ENCODE measurements around the gene EPN1. TPM values are rescaled to one million over a fixed set of nuclear protein-coding genes. Genes with fewer than 3 reads are reported as not detected.

Gene EPN1
- total and polyA plus RNA-seq, 2 experiments from 2014 or later, result 47.1 to 223 TPM

GRCh38 chr19:55681131-55682092, 6.4 kb downstream of the EPN1 start:
- Histone ChIP-seq H3F3A (replicated peaks; ENCODE audit: low read depth) (no peaks in the 10 kb centered on the region), H2AFZ (no peak overlapping the region), H3K79me2 (replicated peaks; ENCODE audit: insufficient read depth) (peaks cover 53% of the 10 kb centered on the region), H4K20me1 (replicated peaks; ENCODE audit: insufficient read depth) (peaks cover 30% of the 10 kb centered on the region), H3K4me2 (no peak overlapping the region), H3K27ac (ENCODE audit: low read depth) (no peak overlapping the region; the same call in 1 of the 2 replicates), H3K9me2 (ENCODE audit: insufficient read depth) (no peaks in the 10 kb centered on the region), H3K27me3 (ENCODE audit: insufficient read depth) (no peaks in the 10 kb centered on the region), H3K36me3 (ENCODE audit: insufficient read depth) (peaks cover 12% of the 10 kb centered on the region; the same call in 1 of the 2 replicates), H3K4me1 (ENCODE audit: insufficient read depth) (peaks cover 3% of the 10 kb centered on the region; the same call in 1 of the 2 replicates), H3K4me3 (no peak overlapping the region)
- Mint-ChIP-seq H3K27ac (no peak overlapping the region), H3K36me3 (ENCODE audit: low read depth) (peaks cover 35% of the 10 kb centered on the region), H3K27me3 (ENCODE audit: insufficient read depth, low read depth, poor library complexity) (peaks cover 6% of the 10 kb centered on the region), H3K9me3 (no peaks in the 10 kb centered on the region), H3K4me3 (no peak overlapping the region), H3K4me1 (peaks cover 4% of the 10 kb centered on the region)
- ATAC-seq (no peak), DNase-seq (ENCODE audit: low spot score) (no peak)
- TF ChIP-seq CTCF (conservative IDR thresholded peaks at IDR 0.05; ENCODE audit: low read depth in 2 of 2) (no peak), CREB1 (CRISPR knock-in tag; IDR thresholded peaks at IDR 0.05; ENCODE audit: low read depth) (no peak), EZH2 (IDR thresholded peaks at IDR 0.05; ENCODE audit: low read depth, unreplicated experiment) (no peak), EZH2phosphoT487 (IDR thresholded peaks at IDR 0.05; ENCODE audit: unreplicated experiment) (no peak), STAT1 (IDR thresholded peaks at IDR 0.05; ENCODE audit: unreplicated experiment) (no peak), POLR2AphosphoS5 (IDR thresholded peaks at IDR 0.05; ENCODE audit: low read depth) (no peak), REST (IDR thresholded peaks at IDR 0.05; ENCODE audit: unreplicated experiment) (no peak), ZNF114 (CRISPR knock-in tag; IDR thresholded peaks at IDR 0.05) (no peak), NANOG (IDR thresholded peaks at IDR 0.05; ENCODE audit: borderline replicate concordance) (no peak), JUNB (IDR thresholded peaks at IDR 0.05; ENCODE audit: unreplicated experiment) (no peak), ZNF462 (CRISPR knock-in tag; IDR thresholded peaks at IDR 0.05) (no peak)

Measured in GM23338 (cell line).